Activated T-helper 2 cell treated with anti-CD3 and anti-CD28 coated beads, Interferon-gamma antibody, Interleukin-2, Interleukin-4, amounts not matched to agents 10 μg/mL and 5 μg/mL and 100 μg/mL, durations not matched to agents 14 hours and 24 hours and 36 hours (primary cell): Measurements from ENCODE around the gene VANGL2. TPM values are rescaled to one million over a fixed set of nuclear protein-coding genes. Genes with fewer than 3 reads are reported as not detected.

Source experiments
- DNase-seq: peaks from one replicate; pipeline ENCODE4 v3.0.0; 2021; ENCODE audit warnings: low spot score
- H3K27ac Mint-ChIP-seq: one replicate; pipeline ENCODE4 v1.8.0; 2021; ENCODE audit warnings: mixed read lengths
- H3K27me3 Mint-ChIP-seq: one replicate; pipeline ENCODE4 v1.8.0; 2021; ENCODE audit warnings: low read depth, mixed read lengths
- H3K36me3 Mint-ChIP-seq: one replicate; pipeline ENCODE4 v1.8.0; 2021; ENCODE audit warnings: low read depth, mixed read lengths
- H3K4me1 Mint-ChIP-seq: one replicate; pipeline ENCODE4 v1.8.0; 2021; ENCODE audit warnings: low read depth, mixed read lengths
- H3K4me3 Mint-ChIP-seq: one replicate; pipeline ENCODE4 v1.8.0; 2021; ENCODE audit warnings: low read depth, mild to moderate bottlenecking, moderate library complexity, mixed read lengths
- H3K9me3 Mint-ChIP-seq: one replicate; pipeline ENCODE4 v1.8.0; 2021; ENCODE audit warnings: mixed read lengths
- intact Hi-C: fragments of 100-400 bp; cut with micrococcal nuclease; formaldehyde crosslinking; loops from one replicate; pipeline ENCODE4 v1.15.1; 2023
- total RNA-seq: library from RNA; stranded (reverse); gene quantifications from 2 replicates; pipeline ENCODE4 v1.2.3, GENCODE V29; 2022

The VANGL2 gene
- total RNA-seq, 1 donor from 2014 or later = not detected

GRCh38 chr1:160413716-160414115 is 13.4 kb downstream of the VANGL2 start:
- Mint-ChIP-seq H3K4me1 (peaks cover 2% of the 10 kb centered on the region), H3K27ac (no peak overlapping the region), H3K27me3 (peaks cover 13% of the 10 kb centered on the region), H3K4me3 (no peak overlapping the region), H3K36me3 (no peaks in the 10 kb centered on the region), H3K9me3 (no peaks in the 10 kb centered on the region)
- intact Hi-C loops = no loop called here
- DNase-seq = no peak

- no peak overlapping the region for H3K4me3 Mint-ChIP-seq
- intact Hi-C loops = no loop called here
- H3K9me3 Mint-ChIP-seq = no peaks in the 10 kb centered on the region
Observed at GRCh38 chr1:160414881-160415280, 14.5 kb downstream of the VANGL2 start.

GRCh38 chr1:160415696-160416290 is 15.4 kb downstream of the VANGL2 start:
- H3K27me3 Mint-ChIP-seq = peaks cover 21% of the 10 kb centered on the region
- H3K27ac Mint-ChIP-seq = no peak overlapping the region
- no peak for DNase-seq
- H3K9me3 Mint-ChIP-seq = no peaks in the 10 kb centered on the region
- H3K4me3 Mint-ChIP-seq = no peak overlapping the region
- no peaks in the 10 kb centered on the region for H3K36me3 Mint-ChIP-seq
- intact Hi-C loops = no loop called here
- peaks cover 2% of the 10 kb centered on the region for H3K4me1 Mint-ChIP-seq

More at GRCh38 chr1:160414881-160415280, 14.5 kb downstream of the VANGL2 start:
- no peak for DNase-seq
- Mint-ChIP-seq H3K36me3 (no peaks in the 10 kb centered on the region), H3K27ac (no peak overlapping the region), H3K4me1 (peaks cover 2% of the 10 kb centered on the region), H3K27me3 (peaks cover 17% of the 10 kb centered on the region)

GRCh38 chr1:160416369-160416768 is 16.0 kb downstream of the VANGL2 start:
- Mint-ChIP-seq H3K27me3 (peaks cover 24% of the 10 kb centered on the region), H3K27ac (no peak overlapping the region), H3K9me3 (no peaks in the 10 kb centered on the region), H3K36me3 (no peaks in the 10 kb centered on the region), H3K4me3 (no peak overlapping the region), H3K4me1 (peaks cover 2% of the 10 kb centered on the region)
- intact Hi-C loops = no loop called here
- no peak for DNase-seq

GRCh38 chr1:160418483-160418882 is 18.1 kb downstream of the VANGL2 start:
- Mint-ChIP-seq H3K9me3 (no peaks in the 10 kb centered on the region), H3K4me3 (no peak overlapping the region), H3K27ac (no peak overlapping the region), H3K36me3 (no peaks in the 10 kb centered on the region), H3K27me3 (peaks cover 24% of the 10 kb centered on the region), H3K4me1 (peaks cover 2% of the 10 kb centered on the region)
- intact Hi-C loops = no loop called here
- no peak for DNase-seq

GRCh38 chr1:160419150-160419837 is 18.9 kb downstream of the VANGL2 start:
- H3K36me3 Mint-ChIP-seq = no peaks in the 10 kb centered on the region
- H3K27me3 Mint-ChIP-seq = peaks cover 17% of the 10 kb centered on the region
- H3K4me1 Mint-ChIP-seq = peaks cover 2% of the 10 kb centered on the region
- intact Hi-C loops = no loop called here
- no peak overlapping the region for H3K4me3 Mint-ChIP-seq
- no peaks in the 10 kb centered on the region for H3K9me3 Mint-ChIP-seq
- no peak for DNase-seq
- no peak overlapping the region for H3K27ac Mint-ChIP-seq

GRCh38 chr1:160419838-160420169 is 19.4 kb downstream of the VANGL2 start:
- Mint-ChIP-seq H3K36me3 (no peaks in the 10 kb centered on the region), H3K27me3 (peaks cover 17% of the 10 kb centered on the region), H3K4me1 (no peaks in the 10 kb centered on the region), H3K4me3 (no peak overlapping the region), H3K9me3 (no peaks in the 10 kb centered on the region), H3K27ac (no peak overlapping the region)
- intact Hi-C loops = no loop called here
- no peak for DNase-seq

- no peak for DNase-seq
- no peak overlapping the region for H3K27ac Mint-ChIP-seq
- H3K4me1 Mint-ChIP-seq = no peaks in the 10 kb centered on the region
- no peaks in the 10 kb centered on the region for H3K9me3 Mint-ChIP-seq
- intact Hi-C loops = no loop called here
- H3K36me3 Mint-ChIP-seq = no peaks in the 10 kb centered on the region
- H3K27me3 Mint-ChIP-seq = peaks cover 17% of the 10 kb centered on the region
- H3K4me3 Mint-ChIP-seq = no peak overlapping the region
Observed at GRCh38 chr1:160420881-160421842, 20.8 kb downstream of the VANGL2 start.

GRCh38 chr1:160421881-160422280 is 21.5 kb downstream of the VANGL2 start:
- Mint-ChIP-seq H3K36me3 (no peaks in the 10 kb centered on the region), H3K4me3 (no peak overlapping the region), H3K27ac (no peak overlapping the region), H3K4me1 (no peaks in the 10 kb centered on the region), H3K9me3 (no peaks in the 10 kb centered on the region), H3K27me3 (peaks cover 17% of the 10 kb centered on the region)
- intact Hi-C loops = no loop called here
- no peak for DNase-seq

GRCh38 chr1:160423966-160424365 is 23.6 kb downstream of the VANGL2 start:
- intact Hi-C loops = no loop called here
- Mint-ChIP-seq H3K9me3 (no peaks in the 10 kb centered on the region), H3K4me1 (peaks cover 14% of the 10 kb centered on the region), H3K4me3 (no peak overlapping the region), H3K36me3 (no peaks in the 10 kb centered on the region), H3K27ac (no peak overlapping the region), H3K27me3 (peaks cover 9% of the 10 kb centered on the region)
- no peak for DNase-seq

GRCh38 chr1:160425847-160426246 is 25.5 kb downstream of the VANGL2 start:
- H3K9me3 Mint-ChIP-seq = no peaks in the 10 kb centered on the region
- intact Hi-C loops = no loop called here
- H3K4me3 Mint-ChIP-seq = no peak overlapping the region
- peaks cover 30% of the 10 kb centered on the region for H3K4me1 Mint-ChIP-seq
- no peak for DNase-seq
- H3K27ac Mint-ChIP-seq = no peak overlapping the region
- peaks cover 2% of the 10 kb centered on the region for H3K27me3 Mint-ChIP-seq
- H3K36me3 Mint-ChIP-seq = no peaks in the 10 kb centered on the region

GRCh38 chr1:160427625-160428024 is 27.3 kb downstream of the VANGL2 start:
- no peak overlapping the region for H3K4me3 Mint-ChIP-seq
- H3K36me3 Mint-ChIP-seq = no peaks in the 10 kb centered on the region
- H3K27ac Mint-ChIP-seq = peak overlapping the region; percentile 4
- intact Hi-C loops = loop anchor here (2.0 kb wide), 1 partner anchor 93 kb away; no protein-coding TSS in a partner anchor
- DNase-seq = no peak
- no peaks in the 10 kb centered on the region for H3K27me3 Mint-ChIP-seq
- H3K9me3 Mint-ChIP-seq = no peaks in the 10 kb centered on the region
- peaks cover 41% of the 10 kb centered on the region for H3K4me1 Mint-ChIP-seq

GRCh38 chr1:160428053-160428452 is 27.7 kb downstream of the VANGL2 start:
- peak overlapping the region; percentile 4 for H3K27ac Mint-ChIP-seq
- DNase-seq = no peak
- H3K4me1 Mint-ChIP-seq = peaks cover 45% of the 10 kb centered on the region
- peaks cover 1% of the 10 kb centered on the region for H3K36me3 Mint-ChIP-seq
- H3K9me3 Mint-ChIP-seq = peaks cover 2% of the 10 kb centered on the region
- no peak overlapping the region for H3K4me3 Mint-ChIP-seq
- H3K27me3 Mint-ChIP-seq = no peaks in the 10 kb centered on the region
- intact Hi-C loops = loop anchor here (2.0 kb wide), 1 partner anchor 93 kb away; no protein-coding TSS in a partner anchor
